Small intestine (tissue), 16 donors: ENCODE measurements around the gene ADCK2. TPM values are rescaled to one million over a fixed set of nuclear protein-coding genes. Genes with fewer than 3 reads are reported as not detected.
"Not testable (repeated sequence)": the region's sequence is repeated elsewhere in the genome, so short reads cannot be mapped to it uniquely, and the experiment has no call there.

Experiments used
- DNase-seq, 2 donors: peaks; one replicate each; pipeline versions ENCODE4 v3.0.0 to v3.0.0-alpha.2; 2013
- FAIRE-seq: peaks from 2 replicates; lab custom pipeline; 2012; peaks lifted over from hg19 to GRCh38; lab: Jason Lieb, UNC
- H3K27ac ChIP-seq, 3 donors: one replicate each; pipeline ENCODE4 v1.5.1; 2013; ENCODE audit warnings: low read length in 2 of 3, mild to moderate bottlenecking in 2 of 3, control low read depth in 1 of 3, inconsistent platforms in 1 of 3, low read depth in 1 of 3, moderate library complexity in 1 of 3
- H3K27me3 ChIP-seq, 3 donors: one replicate each; pipeline ENCODE4 v1.6.1; 2013; ENCODE audit warnings: low read length in 3 of 3, inconsistent platforms in 1 of 3; ENCODE audit not compliant: control insufficient read depth in 3 of 3, insufficient read depth in 3 of 3
- H3K36me3 ChIP-seq, 3 donors: one replicate each; pipeline ENCODE4 v1.6.1; 2013; ENCODE audit warnings: low read length in 3 of 3, inconsistent platforms in 1 of 3, low read depth in 1 of 3, mild to moderate bottlenecking in 1 of 3, moderate library complexity in 1 of 3; ENCODE audit not compliant: control insufficient read depth in 3 of 3, insufficient read depth in 2 of 3
- H3K4me1 ChIP-seq, 3 donors: one replicate each; pipeline ENCODE4 v1.6.1; 2013; ENCODE audit warnings: low read length in 2 of 3, inconsistent platforms in 1 of 3, low read depth in 1 of 3, mild to moderate bottlenecking in 1 of 3, moderate library complexity in 1 of 3; ENCODE audit not compliant: control insufficient read depth in 3 of 3, insufficient read depth in 2 of 3
- H3K4me3 ChIP-seq, 3 donors: one replicate each; pipeline ENCODE4 v1.5.1; 2013; ENCODE audit warnings: low read length in 3 of 3, control low read depth in 1 of 3, inconsistent platforms in 1 of 3, low read depth in 1 of 3, mild to moderate bottlenecking in 1 of 3, moderate library complexity in 1 of 3
- H3K9me3 ChIP-seq, 2 donors: one replicate each; pipeline ENCODE4 v1.6.1; 2013; ENCODE audit warnings: low read depth in 1 of 2, low read length in 1 of 2; ENCODE audit not compliant: control insufficient read depth in 2 of 2, insufficient read depth in 1 of 2
- WGBS, 3 donors: extraction: QIAGEN DNeasy Blood & Tissue Kit; methylation state at CpG; one replicate each; pipeline ENCODE4 v1.1.7; 2013; 5-methylcytosine and 5-hydroxymethylcytosine counted together
- long read RNA-seq, 10 donors: transcript quantifications; one replicate each; lab custom pipeline, GENCODE V29; 2026
- polyA plus RNA-seq, 4 donors: library from polyadenylated mRNA; stranded (reverse) in 3 of 4; unstranded in 1 of 4; fragments of 200-250 nt in 3 of 4; fragments of 120-200 nt in 1 of 4; gene quantifications; one replicate each; pipeline versions ENCODE4 v1.2.1 to v1.2.3, GENCODE V29; 2013
- donor health status: healthy with polysubstance abuse.
- donor health status: control.
- donor health status: control.
- donor health status: Bipolar disorder and iron deficiency.
- donor health status: healthy.

The ADCK2 gene
- 10 to 100 TPM in 2 of 4 donors, 1 to 10 TPM in 2; 7.6 to 20.1 (median 12.2) TPM for polyA plus RNA-seq
- long read RNA-seq, donor 1, transcript ADCK2-201 (8 exons, 2,377 nt): major isoform, 12 of 12 reads
- long read RNA-seq, donor 1, partial matches to known transcripts: 0 of 12 reads
- long read RNA-seq, donor 1, other reads (novel, unspliced or antisense): 0 of 12 reads
- long read RNA-seq, donor 2, partial matches to known transcripts: 0 of 1 reads
- long read RNA-seq, donor 2, other reads (novel, unspliced or antisense): 0 of 1 reads
- long read RNA-seq, donor 3, partial matches to known transcripts: 7 of 9 reads
- long read RNA-seq, donor 3, other reads (novel, unspliced or antisense): 0 of 9 reads
- long read RNA-seq, donor 4: 0 reads
- long read RNA-seq, donor 5, partial matches to known transcripts: 0 of 1 reads
- long read RNA-seq, donor 5, other reads (novel, unspliced or antisense): 0 of 1 reads
- long read RNA-seq, donor 6, partial matches to known transcripts: 0 of 2 reads
- long read RNA-seq, donor 6, other reads (novel, unspliced or antisense): 0 of 2 reads
- long read RNA-seq, donor 7, partial matches to known transcripts: 7 of 9 reads
- long read RNA-seq, donor 7, other reads (novel, unspliced or antisense): 0 of 9 reads
- long read RNA-seq, donor 8, partial matches to known transcripts: 0 of 1 reads
- long read RNA-seq, donor 8, other reads (novel, unspliced or antisense): 0 of 1 reads
- long read RNA-seq, donor 9, partial matches to known transcripts: 0 of 1 reads
- long read RNA-seq, donor 9, other reads (novel, unspliced or antisense): 0 of 1 reads
- long read RNA-seq, donor 10, transcript ADCK2-201 (8 exons, 2,377 nt): major isoform, 6 of 6 reads
- long read RNA-seq, donor 10, partial matches to known transcripts: 0 of 6 reads
- long read RNA-seq, donor 10, other reads (novel, unspliced or antisense): 0 of 6 reads

- Histone ChIP-seq H3K4me3 (peak within 1 kb of the TSS; percentile 53 to 88 (median 66)), H3K9me3 (no peaks in the 10 kb centered on the region), H3K27ac (peak within 1 kb of the TSS; percentile 46 to 77 (median 68)), H3K27me3 (no peaks in the 10 kb centered on the region), H3K4me1 (peaks cover 0 to 5% (median 0%) of the 10 kb centered on the region in 3 donors), H3K36me3 (peaks cover 0 to 4% (median 0%) of the 10 kb centered on the region in 3 donors)
- FAIRE-seq: no peak
- peak in 1 of 2 donors; percentile 64 for DNase-seq
- 1 to 2% (median 1%) methylated on average over 21 to 41 of the region's 41 CpGs for WGBS, 3 donors
These were observed at the start of gene ADCK2 for GRCh38 chr7:140672382-140673062. Gene ADCK2, plus strand, starts transcription at chr7:140672945. Its CDS starts 386 bp downstream, at chr7:140673331.

GRCh38 chr7:140623980-140624379 lies 48.8 kb upstream of the ADCK2 start:
- Histone ChIP-seq H3K27ac (peak overlapping the region in 2 of 3 donors; percentile 58 to 68), H3K27me3 (no peaks in the 10 kb centered on the region), H3K9me3 (no peaks in the 10 kb centered on the region), H3K4me1 (peaks cover 0 to 8% (median 0%) of the 10 kb centered on the region in 3 donors), H3K4me3 (no peak overlapping the region), H3K36me3 (peaks cover 0 to 4% (median 0%) of the 10 kb centered on the region in 3 donors)
- DNase-seq: peak in 1 of 2 donors; percentile 23
- FAIRE-seq: no peak
- WGBS, 3 donors: 68 to 91% (median 91%) methylated on average over 6 of the region's 6 CpGs

GRCh38 chr7:140624392-140625191 lies 48.2 kb upstream of the ADCK2 start:
- H3K27ac ChIP-seq: peak overlapping the region in 2 of 3 donors; percentile 58 to 68
- DNase-seq (no peak), FAIRE-seq (no peak)
- no peaks in the 10 kb centered on the region for H3K27me3 ChIP-seq
- no peaks in the 10 kb centered on the region for H3K9me3 ChIP-seq
- H3K36me3 ChIP-seq: peaks cover 0 to 7% (median 0%) of the 10 kb centered on the region in 3 donors
- H3K4me1 ChIP-seq: peaks cover 0 to 8% (median 0%) of the 10 kb centered on the region in 3 donors
- H3K4me3 ChIP-seq: no peak overlapping the region
- WGBS, 3 donors: 84 to 88% (median 85%) methylated on average over 11 of the region's 11 CpGs

GRCh38 chr7:140625192-140625558 lies 47.6 kb upstream of the ADCK2 start:
- H3K27ac ChIP-seq, FAIRE-seq, H3K27me3 ChIP-seq, H3K4me1 ChIP-seq, H3K36me3 ChIP-seq, DNase-seq, H3K9me3 ChIP-seq, H3K4me3 ChIP-seq: not testable (repeated sequence)
- WGBS, 3 donors: 91 to 92% (median 92%) methylated on average over 10 of the region's 10 CpGs

- H3K27ac ChIP-seq: peak overlapping the region in 2 of 3 donors; percentile 73 to 78
- H3K9me3 ChIP-seq: no peaks in the 10 kb centered on the region
- H3K27me3 ChIP-seq: no peaks in the 10 kb centered on the region
- no peak overlapping the region for H3K4me3 ChIP-seq
- 67 to 78% (median 75%) methylated on average over 17 of the region's 17 CpGs for WGBS, 3 donors
- peaks cover 0 to 7% (median 0%) of the 10 kb centered on the region in 3 donors for H3K36me3 ChIP-seq
- H3K4me1 ChIP-seq: peaks cover 0 to 8% (median 0%) of the 10 kb centered on the region in 3 donors
- DNase-seq (peak in 1 of 2 donors; percentile 64), FAIRE-seq (no peak)
These were observed 46.6 kb upstream of the ADCK2 start for GRCh38 chr7:140625908-140626868.

GRCh38 chr7:140631021-140631420 lies 41.7 kb upstream of the ADCK2 start:
- H3K4me1 ChIP-seq: peaks cover 0 to 6% (median 0%) of the 10 kb centered on the region in 3 donors
- FAIRE-seq (no peak), DNase-seq (no peak)
- peak overlapping the region in 1 of 3 donors; percentile 31 for H3K27ac ChIP-seq
- H3K9me3 ChIP-seq: no peaks in the 10 kb centered on the region
- H3K36me3 ChIP-seq: peaks cover 0 to 6% (median 0%) of the 10 kb centered on the region in 3 donors
- 56 to 65% (median 59%) methylated on average over 6 of the region's 6 CpGs for WGBS, 3 donors
- H3K27me3 ChIP-seq: no peaks in the 10 kb centered on the region
- H3K4me3 ChIP-seq: no peak overlapping the region

- H3K27ac ChIP-seq: peak overlapping the region in 1 of 3 donors; percentile 39
- WGBS, 3 donors: 64 to 86% (median 81%) methylated on average over 7 of the region's 7 CpGs
These were observed 41.1 kb upstream of the ADCK2 start for GRCh38 chr7:140631602-140632001.

More at GRCh38 chr7:140631602-140632001, 41.1 kb upstream of the ADCK2 start:
- Histone ChIP-seq H3K9me3 (no peaks in the 10 kb centered on the region), H3K36me3 (peaks cover 0 to 6% (median 0%) of the 10 kb centered on the region in 3 donors), H3K4me3 (no peak overlapping the region), H3K27me3 (peaks cover 0 to 2% (median 0%) of the 10 kb centered on the region in 3 donors), H3K4me1 (peaks cover 0 to under 1% (median 0%) of the 10 kb centered on the region in 3 donors)
- DNase-seq (no peak), FAIRE-seq (no peak)
